Tongue (tissue), 2 donors: Measurements from ENCODE around the gene CPT1C. TPM values are rescaled to one million over a fixed set of nuclear protein-coding genes. Genes with fewer than 3 reads are reported as not detected.
A peak's percentile ranks its signal among the peaks of the same experiment; 100 is the strongest.

Experiments
- DNase-seq: peaks from one replicate; pipeline ENCODE4 v3.0.0-alpha.2; 2015
- total RNA-seq: library from RNA; depleted of rRNA; stranded (reverse); fragments of >200 nt; gene quantifications from one replicate; pipeline ENCODE4 v1.2.3, GENCODE V29; 2014

The CPT1C gene
- 5.1 TPM for total RNA-seq

DNA sequence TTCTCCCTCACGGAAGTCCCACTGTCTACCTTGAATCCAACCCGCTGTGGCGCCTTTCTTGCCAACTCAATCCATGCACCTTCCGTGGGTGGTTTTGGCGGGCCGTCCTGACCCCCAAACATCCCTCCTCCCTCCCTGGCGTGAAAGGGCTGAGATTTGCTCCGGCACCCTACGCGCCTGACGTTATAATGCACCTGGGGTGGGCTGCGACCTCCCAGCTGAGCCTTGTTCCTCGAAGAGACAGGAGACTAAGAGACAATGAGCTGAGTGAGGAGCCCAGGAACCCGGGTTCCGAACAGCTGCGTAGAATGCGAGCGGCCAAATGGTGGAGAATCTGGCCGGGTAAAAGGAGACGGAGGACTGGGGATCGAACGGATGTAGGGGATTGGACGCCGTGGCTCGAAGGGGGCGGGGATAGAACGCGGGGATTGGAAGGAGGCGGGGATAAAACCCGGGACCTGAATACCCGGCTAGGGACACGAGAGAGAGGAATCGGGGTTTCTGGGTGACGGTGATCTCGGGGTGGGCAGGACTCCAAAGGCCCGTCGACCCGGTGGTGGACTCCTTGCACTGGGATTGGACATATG, at the start of gene CPT1C:
Gene CPT1C, plus strand, starts transcription at position 461 of the 587 bp plus-strand sequence. CDS start 1,137 bp downstream, outside the sequence.
- peak; percentile 93 for DNase-seq

GRCh38 chr19:49641688-49642491, 49.0 kb upstream of the CPT1C start, which contains the start of gene SCAF1:
SCAF1 (plus strand) TSS chr19:49642209; CDS start chr19:49645027, 2,818 bp downstream.
- peak; percentile 100 for DNase-seq

GRCh38 chr19:49642492-49643035, 48.4 kb upstream of the CPT1C start:
- peak; percentile 36 for DNase-seq

DNA sequence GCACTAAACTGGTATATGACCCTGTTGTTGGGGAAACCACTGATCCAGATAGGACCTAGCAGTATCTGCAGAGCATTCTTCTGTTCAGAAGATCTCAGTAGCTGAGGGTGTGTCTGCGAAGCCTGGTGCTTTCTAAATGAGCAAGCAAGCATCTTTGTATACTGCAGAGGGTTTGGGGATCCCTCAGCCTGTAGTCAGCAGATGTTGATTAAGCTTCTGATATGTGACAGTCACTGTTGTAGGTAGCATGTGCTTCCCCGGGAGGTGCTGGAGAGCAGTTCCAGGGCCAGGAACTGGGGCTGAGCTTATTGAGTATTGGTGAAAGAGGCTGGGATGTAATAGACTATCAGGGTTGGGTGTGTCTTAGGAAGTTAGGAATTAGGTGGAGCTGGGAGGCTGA, 47.5 kb upstream of the CPT1C start:
- DNase-seq = no peak

DNA sequence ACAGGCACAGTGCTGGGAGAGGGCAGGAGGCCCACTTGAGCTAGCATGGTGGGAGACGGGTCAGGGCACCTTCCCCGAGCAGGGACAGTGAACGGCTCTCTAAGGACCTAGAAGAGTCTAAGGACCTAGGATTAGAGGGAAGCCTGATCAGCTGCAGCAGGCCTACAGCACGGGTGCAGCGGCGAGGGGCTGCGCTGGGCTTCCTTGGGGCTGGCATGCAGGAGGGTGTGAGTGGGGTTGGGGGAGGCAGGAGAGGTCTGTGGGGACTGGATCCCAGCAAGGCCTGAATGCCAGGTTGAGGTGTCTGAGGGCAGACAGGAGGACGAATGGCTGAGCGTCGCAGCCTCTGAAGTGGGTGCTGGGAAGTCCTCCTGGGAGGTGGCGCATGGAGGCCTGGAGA, 45.3 kb upstream of the CPT1C start:
- no peak for DNase-seq

GRCh38 chr19:49645995-49646394, 44.9 kb upstream of the CPT1C start:
- DNase-seq = no peak

GRCh38 chr19:49646586-49646985, 44.3 kb upstream of the CPT1C start:
- no peak for DNase-seq

DNA sequence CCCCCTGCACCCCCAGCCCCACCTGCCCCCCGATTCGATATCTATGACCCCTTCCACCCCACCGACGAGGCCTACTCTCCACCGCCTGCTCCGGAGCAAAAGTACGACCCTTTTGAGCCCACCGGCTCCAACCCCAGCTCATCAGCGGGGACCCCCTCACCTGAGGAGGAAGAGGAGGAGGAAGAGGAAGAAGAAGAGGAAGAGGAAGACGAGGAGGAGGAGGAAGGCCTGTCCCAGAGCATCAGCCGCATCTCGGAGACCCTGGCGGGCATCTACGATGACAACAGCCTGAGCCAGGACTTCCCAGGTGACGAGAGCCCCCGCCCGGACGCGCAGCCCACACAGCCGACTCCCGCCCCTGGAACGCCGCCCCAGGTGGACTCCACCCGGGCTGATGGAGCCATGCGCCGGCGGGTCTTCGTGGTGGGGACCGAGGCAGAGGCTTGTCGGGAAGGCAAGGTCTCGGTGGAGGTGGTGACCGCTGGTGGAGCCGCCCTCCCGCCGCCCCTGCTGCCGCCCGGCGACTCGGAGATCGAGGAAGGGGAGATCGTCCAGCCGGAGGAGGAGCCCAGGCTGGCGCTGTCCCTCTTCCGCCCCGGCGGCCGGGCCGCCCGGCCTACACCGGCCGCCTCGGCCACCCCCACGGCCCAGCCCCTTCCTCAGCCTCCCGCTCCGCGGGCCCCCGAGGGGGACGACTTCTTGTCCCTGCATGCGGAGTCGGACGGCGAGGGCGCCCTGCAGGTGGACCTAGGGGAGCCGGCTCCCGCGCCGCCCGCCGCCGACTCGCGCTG, 39.7 kb upstream of the CPT1C start:
- DNase-seq = no peak

DNA sequence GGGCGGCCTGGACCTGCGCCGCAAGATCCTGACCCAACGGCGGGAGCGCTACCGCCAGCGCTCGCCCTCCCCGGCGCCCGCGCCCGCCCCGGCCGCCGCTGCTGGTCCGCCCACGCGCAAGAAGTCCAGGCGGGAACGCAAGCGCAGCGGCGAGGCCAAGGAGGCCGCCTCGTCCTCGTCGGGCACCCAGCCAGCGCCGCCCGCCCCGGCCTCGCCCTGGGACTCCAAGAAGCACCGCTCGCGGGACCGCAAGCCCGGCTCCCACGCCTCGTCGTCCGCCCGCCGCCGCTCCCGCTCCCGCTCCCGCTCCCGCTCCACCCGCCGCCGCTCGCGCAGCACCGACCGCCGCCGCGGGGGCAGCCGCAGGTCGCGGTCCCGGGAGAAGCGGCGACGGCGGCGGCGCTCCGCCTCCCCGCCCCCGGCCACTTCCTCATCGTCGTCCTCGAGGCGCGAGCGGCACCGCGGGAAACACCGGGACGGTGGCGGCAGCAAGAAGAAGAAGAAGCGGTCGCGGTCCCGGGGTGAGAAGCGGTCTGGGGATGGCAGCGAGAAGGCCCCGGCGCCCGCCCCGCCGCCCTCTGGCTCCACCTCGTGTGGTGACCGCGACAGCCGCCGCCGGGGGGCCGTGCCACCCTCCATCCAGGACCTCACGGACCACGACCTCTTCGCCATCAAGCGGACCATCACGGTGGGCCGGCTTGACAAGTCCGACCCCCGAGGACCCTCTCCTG, 38.9 kb upstream of the CPT1C start:
- DNase-seq = no peak

DNA sequence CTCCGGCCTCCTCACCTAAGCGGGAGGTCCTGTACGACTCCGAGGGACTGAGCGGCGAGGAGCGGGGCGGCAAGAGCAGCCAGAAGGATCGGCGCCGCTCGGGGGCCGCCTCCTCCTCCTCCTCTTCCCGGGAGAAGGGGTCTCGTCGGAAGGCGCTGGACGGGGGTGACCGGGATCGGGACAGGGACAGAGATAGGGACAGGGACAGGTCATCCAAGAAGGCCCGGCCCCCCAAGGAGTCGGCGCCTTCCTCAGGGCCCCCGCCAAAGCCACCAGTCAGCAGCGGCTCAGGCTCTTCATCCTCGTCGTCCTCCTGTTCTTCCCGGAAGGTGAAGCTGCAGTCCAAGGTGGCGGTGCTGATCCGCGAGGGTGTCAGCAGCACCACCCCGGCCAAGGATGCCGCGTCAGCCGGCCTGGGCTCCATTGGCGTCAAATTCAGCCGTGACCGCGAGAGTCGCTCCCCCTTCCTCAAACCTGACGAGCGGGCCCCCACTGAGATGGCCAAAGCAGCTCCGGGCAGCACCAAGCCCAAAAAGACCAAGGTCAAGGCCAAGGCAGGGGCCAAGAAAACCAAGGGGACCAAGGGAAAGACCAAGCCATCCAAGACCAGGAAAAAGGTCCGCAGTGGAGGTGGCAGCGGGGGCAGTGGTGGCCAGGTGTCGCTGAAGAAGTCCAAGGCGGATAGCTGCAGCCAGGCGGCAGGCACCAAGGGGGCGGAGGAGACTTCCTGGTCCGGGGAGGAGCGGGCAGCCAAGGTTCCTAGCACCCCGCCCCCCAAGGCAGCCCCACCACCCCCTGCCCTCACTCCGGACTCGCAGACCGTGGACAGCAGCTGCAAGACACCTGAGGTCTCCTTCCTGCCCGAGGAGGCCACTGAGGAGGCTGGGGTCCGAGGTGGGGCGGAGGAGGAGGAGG, 38.1 kb upstream of the CPT1C start:
- DNase-seq = no peak

GRCh38 chr19:49653466-49653806, 37.5 kb upstream of the CPT1C start:
- DNase-seq = no peak

GRCh38 chr19:49654581-49654980, 36.3 kb upstream of the CPT1C start:
- no peak for DNase-seq

GRCh38 chr19:49655570-49656455, 35.1 kb upstream of the CPT1C start:
- no peak for DNase-seq

DNA sequence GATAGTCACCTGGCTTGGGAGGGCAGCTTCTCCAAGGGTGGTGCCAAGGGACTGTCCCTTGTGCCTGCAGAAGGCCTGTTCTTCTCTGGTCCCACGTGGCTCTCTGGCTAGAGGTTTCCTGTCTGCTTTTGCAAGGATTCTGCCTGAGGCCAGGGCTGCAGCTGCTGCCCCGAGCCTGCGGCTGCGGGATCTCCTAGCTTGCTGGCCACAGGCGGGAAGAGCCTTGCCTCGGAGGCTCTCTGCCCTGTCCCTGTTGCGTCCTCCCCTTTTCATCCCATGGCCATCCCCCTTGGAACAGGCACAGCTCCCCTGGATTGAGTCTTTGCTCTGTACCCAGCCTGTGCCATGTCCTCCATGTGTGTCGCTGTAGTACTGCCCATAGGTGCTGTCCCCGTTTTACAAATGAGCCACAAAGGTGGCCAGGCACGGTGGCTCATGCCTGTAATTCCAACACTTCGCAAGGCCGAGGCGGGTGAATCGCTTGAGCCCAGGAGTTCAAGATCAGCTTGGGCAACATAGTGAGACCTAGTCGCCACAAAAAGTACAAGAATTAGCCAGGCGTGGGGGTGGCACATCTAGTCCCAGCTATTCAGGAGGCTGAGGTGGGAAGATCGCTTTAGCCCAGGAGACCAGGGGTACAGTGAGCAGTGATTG, 34.3 kb upstream of the CPT1C start:
- DNase-seq = no peak

GRCh38 chr19:49657493-49658138, 33.3 kb upstream of the CPT1C start:
- DNase-seq = no peak

GRCh38 chr19:49658139-49658517, 32.8 kb upstream of the CPT1C start:
- DNase-seq = no peak

DNA sequence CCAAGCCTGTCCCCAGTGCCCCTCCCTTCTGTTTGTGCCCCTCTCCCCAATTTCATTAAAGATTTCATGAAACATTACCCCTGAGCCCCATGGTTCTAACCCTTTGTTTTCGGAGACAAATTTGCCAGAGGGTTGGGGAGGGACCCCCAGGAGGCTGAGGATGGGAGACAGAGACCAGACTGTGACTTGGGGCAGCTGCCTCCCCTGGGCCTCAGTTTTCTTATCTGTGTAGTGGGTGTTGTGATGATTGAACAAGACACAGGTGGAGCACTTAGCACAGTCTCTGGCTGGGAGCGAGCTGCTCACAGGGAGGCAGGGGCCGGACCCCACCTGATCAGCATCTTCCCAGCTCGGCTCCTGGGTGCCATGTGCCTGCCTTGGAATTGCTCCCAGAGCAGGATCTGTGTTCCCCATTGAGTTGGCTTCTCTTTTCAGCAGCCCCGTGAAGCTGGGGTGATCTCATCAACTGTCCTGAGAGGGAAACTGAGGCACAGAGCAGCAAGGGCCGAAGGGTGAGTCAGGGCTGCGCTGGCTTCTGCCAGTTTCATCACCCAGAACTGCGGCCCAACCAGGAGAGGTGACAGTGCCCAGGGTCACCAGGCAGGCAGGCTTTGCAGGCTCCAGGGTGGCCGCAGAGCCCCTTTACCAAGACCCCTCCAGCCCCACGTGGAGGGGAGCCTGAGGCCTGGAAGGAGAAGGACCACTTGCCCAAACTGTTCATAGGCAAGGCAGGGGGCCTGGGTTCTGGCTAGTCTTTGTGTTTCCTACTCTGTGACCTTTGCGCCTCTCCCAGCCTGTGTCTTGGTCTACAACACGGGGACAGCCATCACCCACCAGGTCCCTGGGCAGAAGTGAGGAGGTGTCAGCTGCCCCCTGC, 32.1 kb upstream of the CPT1C start:
- no peak for DNase-seq
